Activated T-helper 17 cell treated with anti-CD3 and anti-CD28 coated beads, Interleukin-2, amount 50 U/mL, for 72 hours (primary cell): ENCODE measurements around the gene TTLL1. TPM values are rescaled to one million over a fixed set of nuclear protein-coding genes. Genes with fewer than 3 reads are reported as not detected.
"Not testable (repeated sequence)": the region's sequence is repeated elsewhere in the genome, so short reads cannot be mapped to it uniquely, and the experiment has no call there.

Experiments used
- ATAC-seq: fragments of 150-1000 bp; cut with Tn5 transposase; replicated peaks from 2 replicates; pipeline ENCODE4 v1.10.0; 2021; ENCODE audit warnings: mild to moderate bottlenecking, moderate library complexity
- H3K27ac Mint-ChIP-seq: one replicate; pipeline ENCODE4 v1.8.0; 2022; ENCODE audit warnings: mixed read lengths
- H3K27me3 Mint-ChIP-seq: one replicate; pipeline ENCODE4 v1.8.0; 2022; ENCODE audit warnings: mixed read lengths
- H3K36me3 Mint-ChIP-seq: one replicate; pipeline ENCODE4 v1.8.0; 2022; ENCODE audit warnings: low read depth, mild to moderate bottlenecking, mixed read lengths
- H3K4me1 Mint-ChIP-seq: one replicate; pipeline ENCODE4 v1.8.0; 2022; ENCODE audit warnings: mixed read lengths
- H3K4me3 Mint-ChIP-seq: one replicate; pipeline ENCODE4 v1.8.0; 2022; ENCODE audit warnings: mild to moderate bottlenecking, mixed read lengths
- H3K9me3 Mint-ChIP-seq: one replicate; pipeline ENCODE4 v1.8.0; 2022; ENCODE audit warnings: mixed read lengths
- total RNA-seq, 2 donors: library from RNA; stranded (reverse); gene quantifications; one replicate each; pipeline ENCODE4 v1.2.3, GENCODE V29; 2022

The TTLL1 gene
- total RNA-seq, 2 donors from 2014 or later = 2.9 to 4.1 TPM

- H3K27ac Mint-ChIP-seq = no peak overlapping the region
- peaks cover 5% of the 10 kb centered on the region for H3K4me1 Mint-ChIP-seq
- H3K27me3 Mint-ChIP-seq = no peaks in the 10 kb centered on the region
Observed at GRCh38 chr22:43118024-43118849, 29.0 kb upstream of the TTLL1 start.

DNA sequence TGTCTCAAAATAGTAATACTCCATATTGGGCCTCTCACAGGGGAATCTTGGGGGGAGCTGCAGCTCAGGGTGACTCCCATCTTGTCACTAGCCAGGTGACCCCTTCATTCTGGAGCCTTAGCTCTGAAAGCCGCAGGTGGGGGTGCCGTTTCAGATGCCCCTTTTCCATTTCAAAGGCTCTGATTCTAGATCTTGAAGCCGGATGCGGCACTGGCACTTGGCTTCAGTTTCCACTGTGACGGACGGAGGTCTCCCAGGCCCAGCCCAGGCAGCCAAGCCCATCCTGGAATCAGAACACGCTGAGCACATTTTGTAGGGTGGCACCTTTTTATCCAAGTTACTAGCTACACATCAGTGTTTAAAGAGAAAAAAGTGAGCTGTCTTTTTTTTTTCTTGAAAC is 27.7 kb upstream of the TTLL1 start:
- no peaks in the 10 kb centered on the region for H3K27me3 Mint-ChIP-seq
- ATAC-seq = no peak
- H3K9me3 Mint-ChIP-seq = no peaks in the 10 kb centered on the region
- H3K4me1 Mint-ChIP-seq = no peaks in the 10 kb centered on the region
- no peak overlapping the region for H3K4me3 Mint-ChIP-seq
- H3K27ac Mint-ChIP-seq = no peak overlapping the region
- H3K36me3 Mint-ChIP-seq = no peaks in the 10 kb centered on the region

More at GRCh38 chr22:43118024-43118849, 29.0 kb upstream of the TTLL1 start:
- Mint-ChIP-seq H3K4me3 (no peak overlapping the region), H3K9me3 (no peaks in the 10 kb centered on the region), H3K36me3 (no peaks in the 10 kb centered on the region)
- ATAC-seq = no peak

DNA sequence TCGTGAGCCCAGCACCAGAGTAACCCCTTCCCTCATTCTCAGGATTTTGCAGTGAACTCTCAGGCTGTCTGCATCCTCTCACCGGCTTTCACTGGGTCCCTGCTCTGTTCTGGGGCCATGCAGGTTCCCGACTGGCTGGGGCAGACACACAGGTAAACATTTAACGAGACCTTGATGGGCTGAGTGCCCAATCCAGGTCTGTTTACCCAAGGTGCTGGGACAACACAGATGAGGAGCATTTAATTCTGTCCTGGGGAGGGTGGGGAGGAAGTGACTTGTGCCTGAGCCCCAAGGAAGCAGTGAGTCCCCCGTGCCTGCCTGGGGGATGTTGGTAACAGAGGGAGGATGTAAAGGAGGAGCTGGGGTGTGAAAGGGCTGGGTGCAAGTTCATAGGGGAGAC is 25.8 kb upstream of the TTLL1 start:
- no peak overlapping the region for H3K4me3 Mint-ChIP-seq
- no peaks in the 10 kb centered on the region for H3K27me3 Mint-ChIP-seq
- ATAC-seq = no peak
- H3K9me3 Mint-ChIP-seq = no peaks in the 10 kb centered on the region
- H3K36me3 Mint-ChIP-seq = no peaks in the 10 kb centered on the region
- H3K27ac Mint-ChIP-seq = no peak overlapping the region
- no peaks in the 10 kb centered on the region for H3K4me1 Mint-ChIP-seq

GRCh38 chr22:43113526-43114251 is 24.5 kb upstream of the TTLL1 start:
- Mint-ChIP-seq H3K4me1 (no peaks in the 10 kb centered on the region), H3K27ac (no peak overlapping the region), H3K9me3 (no peaks in the 10 kb centered on the region), H3K4me3 (no peak overlapping the region), H3K27me3 (no peaks in the 10 kb centered on the region), H3K36me3 (no peaks in the 10 kb centered on the region)
- no peak for ATAC-seq

DNA sequence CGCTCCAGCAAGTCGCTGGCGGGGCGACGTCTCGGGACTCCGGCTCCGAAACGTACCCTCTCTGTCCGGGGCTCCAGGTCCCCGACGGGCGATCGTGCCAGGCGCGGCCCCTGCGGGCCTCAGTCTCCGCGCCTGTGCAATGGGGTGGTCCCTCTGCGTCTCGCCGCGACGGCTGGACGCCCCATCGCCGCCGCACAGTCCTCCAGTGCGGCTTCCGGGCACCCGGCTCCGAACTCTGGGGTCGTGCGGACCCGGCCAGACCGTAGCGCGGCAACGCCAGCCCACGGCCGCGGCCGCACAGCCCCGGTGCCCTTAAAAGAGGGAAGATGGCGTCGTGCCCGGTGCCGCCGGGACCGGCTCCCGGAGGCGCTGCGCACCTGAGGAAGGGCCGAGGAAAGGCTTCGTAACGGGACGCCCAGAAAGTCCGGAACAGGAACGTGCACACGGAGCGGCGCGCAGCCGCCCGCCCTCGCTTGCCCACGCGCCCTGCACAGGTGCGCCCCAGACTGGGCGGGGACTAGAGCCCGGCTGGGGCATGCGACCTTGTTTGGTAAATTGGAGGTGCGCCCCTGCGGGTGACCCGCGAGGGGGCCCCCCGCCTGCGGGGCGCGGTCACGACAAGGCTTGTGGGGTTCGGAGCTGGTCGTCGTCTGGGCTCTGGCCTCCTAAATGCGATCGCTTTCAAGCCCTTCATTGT is 21.9 kb upstream of the TTLL1 start:
- Mint-ChIP-seq H3K27ac (no peak overlapping the region), H3K36me3 (no peaks in the 10 kb centered on the region), H3K9me3 (no peaks in the 10 kb centered on the region), H3K27me3 (no peaks in the 10 kb centered on the region), H3K4me1 (no peaks in the 10 kb centered on the region), H3K4me3 (peak overlapping the region; percentile 59)
- ATAC-seq = peak; percentile 71

DNA sequence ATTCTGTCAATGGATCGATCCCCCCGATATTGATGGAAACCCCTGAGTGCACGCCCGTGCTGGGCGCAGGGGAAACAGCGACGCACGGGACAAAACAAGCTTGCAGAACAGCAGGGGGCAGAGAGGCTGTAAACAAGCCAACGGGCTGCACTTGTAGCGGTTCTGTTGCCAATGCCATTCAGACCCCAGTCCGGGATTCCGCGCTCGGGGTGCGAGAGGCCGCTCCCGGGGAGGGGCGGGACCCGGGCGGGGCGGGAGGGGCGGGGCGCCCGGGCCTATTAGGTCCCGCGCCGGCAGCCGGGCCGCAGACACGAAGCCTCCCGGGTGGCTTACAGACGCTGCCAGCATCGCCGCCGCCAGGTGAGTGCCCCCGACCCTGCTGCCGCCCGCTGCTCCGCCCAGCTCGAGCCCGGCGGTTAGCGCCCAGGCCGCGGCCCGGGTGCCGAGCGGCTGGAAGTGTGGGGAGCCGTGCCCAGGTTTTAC is 21.3 kb upstream of the TTLL1 start, which contains the start of gene BIK:
TSS of gene BIK (plus strand) at position 307 of the 483 bp plus-strand sequence. CDS start 13,273 bp downstream, outside the sequence.
- no peaks in the 10 kb centered on the region for H3K36me3 Mint-ChIP-seq
- no peaks in the 10 kb centered on the region for H3K9me3 Mint-ChIP-seq
- H3K27ac Mint-ChIP-seq = no peak within 1 kb of the TSS
- H3K4me1 Mint-ChIP-seq = no peaks in the 10 kb centered on the region
- peak; percentile 72 for ATAC-seq
- peak within 1 kb of the TSS; percentile 68 for H3K4me3 Mint-ChIP-seq
- H3K27me3 Mint-ChIP-seq = no peaks in the 10 kb centered on the region

- Mint-ChIP-seq H3K4me1 (no peaks in the 10 kb centered on the region), H3K4me3 (peak overlapping the region; percentile 68), H3K27me3 (no peaks in the 10 kb centered on the region), H3K36me3 (no peaks in the 10 kb centered on the region), H3K9me3 (no peaks in the 10 kb centered on the region), H3K27ac (no peak overlapping the region)
- no peak for ATAC-seq
Observed at GRCh38 chr22:43109921-43110443, 20.8 kb upstream of the TTLL1 start.

DNA sequence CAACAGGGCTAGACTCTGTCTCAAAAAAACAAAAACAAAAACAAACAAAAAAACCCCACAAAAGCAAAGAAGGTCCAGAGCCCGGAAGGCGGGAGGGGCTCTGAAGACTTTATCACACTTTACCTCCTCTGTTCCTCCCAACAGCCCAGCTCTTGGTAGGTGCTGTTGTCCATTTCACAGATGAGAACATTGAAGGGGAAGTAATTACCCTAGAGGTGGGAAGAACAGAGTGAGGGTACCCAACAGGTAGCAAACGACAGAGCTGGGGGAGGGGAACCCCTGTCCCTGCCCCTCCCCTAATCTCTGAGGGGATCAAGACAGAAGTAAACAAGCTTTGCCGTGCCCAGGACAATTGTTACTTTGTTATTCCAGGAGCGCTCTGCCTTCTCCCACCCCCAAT is 20.3 kb upstream of the TTLL1 start:
- Mint-ChIP-seq H3K9me3 (no peaks in the 10 kb centered on the region), H3K27me3 (no peaks in the 10 kb centered on the region), H3K4me1 (no peaks in the 10 kb centered on the region), H3K36me3 (no peaks in the 10 kb centered on the region), H3K4me3 (peak overlapping the region; percentile 15), H3K27ac (no peak overlapping the region)
- no peak for ATAC-seq

- ATAC-seq = no peak
- Mint-ChIP-seq H3K27me3 (no peaks in the 10 kb centered on the region), H3K4me1 (peaks cover 7% of the 10 kb centered on the region), H3K27ac (no peak overlapping the region), H3K9me3 (no peaks in the 10 kb centered on the region), H3K4me3 (no peak overlapping the region), H3K36me3 (no peaks in the 10 kb centered on the region)
Observed at GRCh38 chr22:43106302-43106701, 17.1 kb upstream of the TTLL1 start.

- ATAC-seq, H3K27me3 Mint-ChIP-seq, H3K36me3 Mint-ChIP-seq, H3K9me3 Mint-ChIP-seq, H3K27ac Mint-ChIP-seq, H3K4me3 Mint-ChIP-seq: not testable (repeated sequence)
- peaks cover 10% of the 10 kb centered on the region for H3K4me1 Mint-ChIP-seq
Observed at GRCh38 chr22:43104950-43105349, 15.8 kb upstream of the TTLL1 start.

DNA sequence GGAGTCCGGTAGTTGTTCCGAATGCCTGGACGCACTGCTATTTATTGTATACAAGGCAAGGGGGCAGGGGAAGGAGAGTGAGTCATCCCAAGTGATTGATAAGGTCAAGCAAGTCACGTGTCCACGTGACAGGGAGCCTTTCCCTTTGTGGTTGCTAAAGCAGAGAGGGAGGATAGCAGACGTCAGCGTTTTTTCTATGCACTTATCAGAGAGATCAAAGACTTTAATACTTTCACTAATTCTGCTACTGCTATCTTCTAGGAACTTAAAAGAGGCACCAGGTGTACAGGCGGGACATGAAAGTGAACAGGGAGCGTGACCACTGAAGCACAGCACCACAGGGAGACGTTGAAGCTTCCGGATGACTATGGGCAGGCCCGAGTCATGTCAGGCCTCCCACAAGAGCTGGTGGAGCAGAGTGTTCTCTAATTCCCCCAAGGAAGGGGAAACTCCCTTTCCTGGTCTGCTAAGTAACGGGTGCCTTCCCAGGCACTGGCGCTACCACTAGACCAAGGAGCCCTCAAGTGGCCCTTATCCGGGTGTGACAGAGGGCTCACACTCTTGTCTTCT is 14.9 kb upstream of the TTLL1 start:
- H3K27me3 Mint-ChIP-seq, H3K9me3 Mint-ChIP-seq, H3K36me3 Mint-ChIP-seq: not testable (repeated sequence)
- Mint-ChIP-seq H3K4me3 (peak overlapping the region; percentile 53), H3K27ac (peak overlapping the region; percentile 46), H3K4me1 (peaks cover 10% of the 10 kb centered on the region)
- ATAC-seq = peak; percentile 89

DNA sequence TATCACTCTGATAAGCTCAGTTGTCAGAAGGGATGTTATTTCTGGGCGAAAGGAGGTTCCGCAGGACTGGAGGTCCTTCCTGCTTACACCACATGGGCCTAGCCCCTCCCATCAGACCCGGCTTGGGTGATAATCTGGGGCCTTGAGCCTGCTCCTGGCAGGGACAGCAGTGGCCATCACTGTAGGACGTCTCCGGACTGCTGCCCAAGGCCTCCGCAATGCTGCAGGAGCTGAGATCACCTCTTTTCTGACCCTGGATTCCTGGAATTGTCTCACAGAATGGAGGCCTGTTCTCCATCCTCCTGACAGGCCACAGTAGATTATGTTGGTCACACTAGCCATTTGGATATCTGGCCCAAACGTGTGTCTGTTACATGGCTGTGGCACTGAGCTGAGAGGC is 12.1 kb upstream of the TTLL1 start:
- no peaks in the 10 kb centered on the region for H3K9me3 Mint-ChIP-seq
- peaks cover 10% of the 10 kb centered on the region for H3K4me1 Mint-ChIP-seq
- H3K27me3 Mint-ChIP-seq = no peaks in the 10 kb centered on the region
- H3K36me3 Mint-ChIP-seq = no peaks in the 10 kb centered on the region
- no peak overlapping the region for H3K27ac Mint-ChIP-seq
- no peak overlapping the region for H3K4me3 Mint-ChIP-seq
- no peak for ATAC-seq

- ATAC-seq = peak; percentile 70
- Mint-ChIP-seq H3K4me3 (no peak overlapping the region), H3K4me1 (peaks cover 10% of the 10 kb centered on the region), H3K27me3 (no peaks in the 10 kb centered on the region), H3K36me3 (no peaks in the 10 kb centered on the region), H3K27ac (peak overlapping the region; percentile 16), H3K9me3 (peaks cover 4% of the 10 kb centered on the region)
Observed at GRCh38 chr22:43100225-43100624, 11.0 kb upstream of the TTLL1 start.

DNA sequence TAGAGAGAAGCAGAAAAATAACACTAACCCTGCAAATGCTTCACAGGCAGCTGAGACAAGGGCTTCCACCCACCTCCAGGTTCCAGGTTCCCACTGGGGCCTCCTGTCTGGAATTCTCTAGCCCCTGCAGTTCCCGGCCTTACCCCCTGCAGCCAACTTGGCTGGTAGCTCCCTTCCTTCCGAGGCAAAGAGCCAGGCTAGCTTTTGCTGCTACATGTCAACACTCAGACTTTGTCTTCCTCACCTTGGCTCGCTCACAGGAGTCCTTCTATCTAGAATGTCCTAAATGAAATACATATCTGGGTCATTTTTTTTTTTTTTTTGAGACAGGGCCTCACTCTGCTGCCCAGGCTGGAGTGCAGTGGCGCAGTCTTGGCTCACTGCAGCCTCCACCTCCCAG is 9.9 kb upstream of the TTLL1 start:
- no peaks in the 10 kb centered on the region for H3K36me3 Mint-ChIP-seq
- no peak overlapping the region for H3K4me3 Mint-ChIP-seq
- H3K27ac Mint-ChIP-seq = no peak overlapping the region
- peaks cover 4% of the 10 kb centered on the region for H3K9me3 Mint-ChIP-seq
- H3K4me1 Mint-ChIP-seq = peaks cover 10% of the 10 kb centered on the region
- no peaks in the 10 kb centered on the region for H3K27me3 Mint-ChIP-seq
- no peak for ATAC-seq
